Adrenal gland (tissue), 5 donors: Measurements from ENCODE around the gene ITGB3BP.

Experiments
- CTCF ChIP-seq, 6 experiments: fragments of 450-650 bp in 4 of 6; fragments of 200-600 bp in 2 of 6; sonication (generic) in 1 of 6; IDR thresholded peaks; 1 replicate in 5 of 6; 2 replicates in 1 of 6; pipeline versions ENCODE4 v1.5.1 to v1.8.0; 2016 to 2021; ENCODE audit warnings: antibody characterized with exemption in 6 of 6, mild to moderate bottlenecking in 2 of 6, moderate library complexity in 1 of 6
- POLR2A ChIP-seq, 2 donors: fragments of 450-650 bp; IDR thresholded peaks; one replicate each; pipeline ENCODE4 v1.6.1; 2017; ENCODE audit warnings: antibody characterized with exemption in 2 of 2, mild to moderate bottlenecking in 2 of 2, moderate library complexity in 1 of 2
- donor health status: DM: no; HTN: no; CAD: no.

DNA sequence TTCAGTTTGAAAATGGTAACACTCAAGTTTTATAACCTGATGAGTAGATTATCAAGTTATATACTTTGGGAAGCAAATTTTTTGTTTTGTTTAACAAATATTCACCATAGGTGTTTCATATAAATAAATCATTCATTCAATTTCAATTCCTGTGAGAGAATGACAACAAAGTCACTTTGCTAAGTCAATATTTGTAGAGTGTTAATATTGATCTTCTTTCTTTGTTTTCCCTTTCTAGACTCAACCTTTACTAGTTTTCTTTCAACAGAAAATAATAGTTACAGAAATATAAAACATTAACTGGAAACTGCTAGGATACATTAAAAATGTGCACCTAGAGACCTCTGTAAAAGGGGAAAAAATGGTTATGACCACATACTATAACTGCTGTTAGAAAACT, 11.4 kb upstream of the ITGB3BP start:
- TF ChIP-seq CTCF (IDR thresholded peaks at IDR 0.05) (no peak), POLR2A (IDR thresholded peaks at IDR 0.05) (no peak)
